ENCODE measurements around the gene LETM1. TPM values are rescaled to one million over a fixed set of nuclear protein-coding genes. Genes with fewer than 3 reads are reported as not detected.

Gene LETM1
- total RNA-seq, 1 experiment from 2014 or later: 37.7 TPM

DNA sequence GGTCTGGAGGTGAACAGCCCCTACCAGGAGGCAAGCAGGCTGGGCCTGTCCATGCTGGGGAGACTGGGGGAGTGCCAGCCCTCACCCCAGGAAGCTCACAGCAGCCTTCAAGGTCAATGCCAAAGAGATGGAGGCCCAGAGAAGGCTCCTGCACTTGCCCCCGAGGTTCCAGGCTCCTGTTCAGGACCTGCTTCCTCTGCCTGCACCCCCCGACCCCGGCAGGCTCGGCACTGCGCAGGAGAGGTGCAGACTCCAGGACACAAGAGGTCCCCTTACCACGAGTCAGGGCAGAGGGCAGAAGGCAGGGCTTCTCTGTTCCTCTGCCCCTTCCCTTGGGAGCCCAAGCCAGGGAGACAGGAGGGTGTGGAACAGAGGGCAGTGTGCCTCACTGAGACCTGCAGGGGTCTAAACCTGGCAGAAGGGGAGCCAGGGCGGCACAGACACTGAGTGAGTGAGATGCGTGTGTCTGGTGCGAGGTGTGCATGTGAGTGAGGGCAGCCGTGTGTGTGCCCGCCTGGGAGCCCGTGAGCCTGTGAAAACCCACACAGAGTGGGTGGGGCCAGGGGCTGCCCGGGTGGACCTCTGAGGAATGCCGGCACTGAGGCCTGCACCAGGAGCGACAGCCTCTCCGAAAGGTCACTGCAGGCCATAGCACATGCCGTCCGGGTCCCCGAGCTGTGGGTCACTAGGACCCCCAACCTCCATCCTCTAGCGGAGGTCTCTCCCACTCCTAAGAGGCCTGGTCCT is 93.5 kb downstream of the LETM1 start:
- no peak for DNase-seq (ENCODE audit: low spot score)

Other genes starting within 250 kb of the LETM1 start
- gene FAM53A, start 171.8 kb downstream of the LETM1 start, total RNA-seq (2014; rRNA removed; shearing (Covaris generic)): 0.04 and 0.46 TPM in 2 replicates
- 165 and 185 TPM in 2 replicates for gene SLBP, start 143.8 kb downstream of the LETM1 start, total RNA-seq (2014; rRNA removed; shearing (Covaris generic))
- 18.4 and 30.7 TPM in 2 replicates for gene TMEM129, start 134.8 kb downstream of the LETM1 start, total RNA-seq (2014; rRNA removed; shearing (Covaris generic))
- 22.3 and 22.6 TPM in 2 replicates for gene TACC3, start 134.6 kb downstream of the LETM1 start, total RNA-seq (2014; rRNA removed; shearing (Covaris generic))
- 1.7 and 2.1 TPM in 2 replicates for gene FGFR3, start 62.9 kb downstream of the LETM1 start, total RNA-seq (2014; rRNA removed; shearing (Covaris generic))
- 48.0 and 53.5 TPM in 2 replicates for gene NSD2, start 15.2 kb upstream of the LETM1 start, total RNA-seq (2014; rRNA removed; shearing (Covaris generic))
- gene NELFA, start 152.8 kb upstream of the LETM1 start, total RNA-seq (2014; rRNA removed; shearing (Covaris generic)): 17.9 and 22.0 TPM in 2 replicates
- 0.45 and 0.58 TPM in 2 replicates for gene NAT8L, start 203.2 kb upstream of the LETM1 start, total RNA-seq (2014; rRNA removed; shearing (Covaris generic))